HG02870 (cell line): Measurements from ENCODE around the gene AMBRA1.

Experiments used
- ATAC-seq: cut with Tn5 transposase; IDR thresholded peaks from one replicate; pipeline ENCODE4 v1.9.1; 2021; ENCODE audit warnings: mild to moderate bottlenecking, moderate library complexity; ENCODE audit not compliant: unreplicated experiment

Gene AMBRA1

GRCh38 chr11:46593550-46594373 is at the start of gene AMBRA1:
Gene AMBRA1, minus strand, starts transcription at chr11:46594023. Its CDS starts 45,643 bp downstream, at chr11:46548380.
- ATAC-seq: peak; percentile 85

- ATAC-seq: no peak
These were observed 49.7 kb upstream of the AMBRA1 start for GRCh38 chr11:46643531-46643930.

GRCh38 chr11:46642627-46643335 is 49.0 kb upstream of the AMBRA1 start:
- no peak for ATAC-seq

- ATAC-seq: no peak
These were observed 47.8 kb upstream of the AMBRA1 start for GRCh38 chr11:46641639-46642038.

- ATAC-seq: no peak
These were observed 46.4 kb upstream of the AMBRA1 start for GRCh38 chr11:46640036-46640788.

GRCh38 chr11:46639197-46639839 is 45.5 kb upstream of the AMBRA1 start:
- ATAC-seq: no peak

GRCh38 chr11:46637546-46637945 is 43.7 kb upstream of the AMBRA1 start:
- no peak for ATAC-seq

GRCh38 chr11:46635557-46636139 is 41.8 kb upstream of the AMBRA1 start:
- no peak for ATAC-seq

GRCh38 chr11:46633291-46634217 is 39.7 kb upstream of the AMBRA1 start:
- no peak for ATAC-seq

- no peak for ATAC-seq
These were observed 38.7 kb upstream of the AMBRA1 start for GRCh38 chr11:46632502-46632901.

GRCh38 chr11:46631676-46632075 is 37.9 kb upstream of the AMBRA1 start:
- ATAC-seq: no peak

- ATAC-seq: no peak
These were observed 36.4 kb upstream of the AMBRA1 start for GRCh38 chr11:46630237-46630636.

- no peak for ATAC-seq
These were observed 35.1 kb upstream of the AMBRA1 start for GRCh38 chr11:46628961-46629360.

GRCh38 chr11:46625406-46625805 is 31.6 kb upstream of the AMBRA1 start:
- ATAC-seq: no peak

GRCh38 chr11:46618837-46619236 is 25.0 kb upstream of the AMBRA1 start:
- no peak for ATAC-seq

GRCh38 chr11:46617972-46618314 is 24.1 kb upstream of the AMBRA1 start:
- ATAC-seq: no peak

- ATAC-seq: peak; percentile 91
These were observed 23.5 kb upstream of the AMBRA1 start, which contains the start of the genes ATG13 and HARBI1 for GRCh38 chr11:46617134-46617971. Gene ATG13, plus strand, starts transcription at chr11:46617553. Its CDS starts 26,739 bp downstream, at chr11:46644292. Gene HARBI1, minus strand, starts transcription at chr11:46617227. Its CDS starts 990 bp downstream, at chr11:46616237.

GRCh38 chr11:46616551-46617133 is 22.8 kb upstream of the AMBRA1 start:
- peak; percentile 3 for ATAC-seq
